GM18951 (cell line): ENCODE data around the gene SF3A2.

Experiments used
- POLR2A ChIP-seq: IDR thresholded peaks from 4 replicates; pipeline ENCODE4 v1.6.1; 2011; ENCODE audit warnings: mild to moderate bottlenecking; ENCODE audit not compliant: insufficient read length, insufficient read depth; ENCODE audit errors: extremely low read depth
- in situ Hi-C: fragments of 300-500 bp; cut with MboI; formaldehyde crosslinking; loops from one replicate; pipeline ENCODE4 v1.12.0; 2022; ENCODE audit warnings: low sequenced_read_pairs, mixed read lengths, inconsistent platforms; ENCODE audit not compliant: unreplicated experiment

SF3A2 gene

DNA sequence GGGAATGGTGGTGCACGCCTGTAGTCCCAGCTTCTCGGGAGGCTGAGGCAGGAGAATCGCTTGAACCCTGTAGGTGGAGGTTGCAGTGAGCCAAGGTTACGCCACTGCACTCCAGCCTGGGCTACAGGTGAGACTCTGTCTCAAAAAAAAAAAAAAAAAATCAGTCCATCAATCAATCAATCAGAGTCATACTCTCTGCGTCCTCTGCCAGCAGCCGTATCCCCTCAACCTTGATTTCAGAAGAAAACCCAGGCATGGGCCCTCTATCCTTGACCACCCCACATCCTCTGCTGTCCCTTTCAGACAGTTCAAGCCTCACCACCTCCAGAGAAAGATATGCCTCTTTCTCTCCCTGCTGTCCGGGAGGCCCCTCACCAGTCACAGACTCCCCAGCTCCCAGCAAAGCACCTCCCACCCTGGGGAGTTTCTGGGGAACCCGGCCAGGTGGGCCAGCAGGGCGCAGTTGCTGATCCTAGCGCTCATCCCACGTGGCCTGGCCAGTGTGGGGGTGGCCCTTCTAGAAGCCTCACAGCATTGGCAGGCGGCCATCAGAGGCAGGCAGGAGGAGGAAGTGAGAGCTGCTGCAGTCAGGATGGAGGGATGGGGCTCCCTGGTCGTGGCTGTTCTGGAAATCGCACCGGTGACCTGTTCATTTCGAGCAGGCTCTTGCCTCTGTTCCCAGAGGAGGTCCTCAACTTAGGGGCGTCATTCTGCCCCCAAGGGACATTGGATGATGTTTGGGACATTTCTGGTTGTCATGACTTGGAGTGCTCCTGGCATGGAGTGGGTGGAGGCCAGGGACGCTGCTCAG lies 29.8 kb downstream of the SF3A2 start:
- peak; percentile 40 for TF ChIP-seq POLR2A
- in situ Hi-C loops = no loop called here

DNA sequence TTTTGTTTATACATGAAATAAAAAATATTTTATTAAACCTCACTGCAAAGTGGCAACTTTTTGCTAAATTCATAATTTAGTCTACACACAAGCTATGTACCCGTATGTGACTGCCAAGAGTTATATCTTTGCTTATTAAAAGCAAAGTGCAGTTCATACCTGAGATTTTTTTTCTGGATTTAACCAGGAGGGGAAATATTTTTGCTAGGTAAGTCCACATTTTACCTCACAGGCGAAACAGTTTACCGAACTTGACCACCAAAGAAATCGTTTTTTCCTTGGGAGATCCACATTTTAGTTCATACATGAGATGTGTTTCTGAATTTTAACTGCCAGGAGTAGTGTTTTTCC lies 31.8 kb downstream of the SF3A2 start:
- no peak for TF ChIP-seq POLR2A
- in situ Hi-C loops = no loop called here

DNA sequence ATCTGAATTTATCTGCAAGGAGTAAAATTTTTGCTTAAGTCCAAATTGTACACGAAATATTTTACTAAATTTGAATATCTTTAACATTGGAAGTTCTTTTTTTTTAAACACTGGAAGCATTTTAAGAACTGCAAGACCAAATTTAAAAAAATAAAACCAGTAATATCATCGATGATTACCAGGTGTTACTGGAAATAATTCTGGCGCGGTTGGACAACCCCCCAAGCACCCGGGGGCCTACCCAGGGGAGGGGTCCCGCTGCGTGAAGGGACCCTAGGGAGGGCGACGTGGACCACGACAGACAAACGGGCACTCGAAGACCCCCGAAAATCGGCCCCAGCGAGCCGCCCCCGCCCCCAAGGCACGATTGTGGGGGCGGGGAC lies 32.2 kb downstream of the SF3A2 start:
- TF ChIP-seq POLR2A = no peak
- in situ Hi-C loops = no loop called here

DNA sequence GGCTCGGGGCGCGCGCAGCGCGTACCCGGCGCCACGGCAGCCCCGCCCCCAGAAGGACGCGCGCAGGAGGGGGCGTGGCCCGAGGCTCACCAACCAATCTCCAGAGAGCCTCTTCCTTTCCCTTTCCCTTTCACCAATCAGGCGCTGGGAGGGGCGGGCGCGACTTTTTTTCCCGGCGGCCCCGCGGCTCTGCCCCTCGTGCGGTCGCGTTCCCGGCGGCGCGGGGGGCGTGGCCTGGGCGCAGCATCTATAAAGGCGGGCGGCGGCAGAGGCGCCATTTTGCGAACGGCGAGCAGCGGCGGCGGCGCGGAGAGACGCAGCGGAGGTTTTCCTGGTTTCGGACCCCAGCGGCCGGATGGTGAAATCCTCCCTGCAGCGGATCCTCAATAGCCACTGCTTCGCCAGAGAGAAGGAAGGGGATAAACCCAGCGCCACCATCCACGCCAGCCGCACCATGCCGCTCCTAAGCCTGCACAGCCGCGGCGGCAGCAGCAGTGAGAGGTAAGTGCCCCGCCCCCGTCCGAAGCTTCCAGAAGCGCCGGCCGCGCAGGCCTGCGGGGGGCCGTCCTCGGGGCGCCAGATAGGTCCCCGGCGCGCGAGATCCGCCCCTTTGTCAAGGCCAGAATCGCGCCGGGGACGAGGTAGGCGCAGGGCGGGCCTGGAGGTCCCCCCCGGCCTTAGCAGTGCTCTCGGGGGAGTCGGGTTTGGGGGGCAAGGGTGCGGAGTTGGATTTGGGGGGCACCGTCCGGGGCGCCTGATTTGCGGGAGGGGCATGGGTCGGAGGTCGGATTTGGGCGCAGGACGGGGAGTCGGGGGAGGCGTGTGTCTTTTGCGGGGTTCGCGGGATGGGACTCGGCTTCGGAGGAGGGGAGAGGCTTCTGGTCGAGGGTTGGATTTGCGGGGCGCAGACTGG lies 32.9 kb downstream of the SF3A2 start:
- in situ Hi-C loops = no loop called here
- TF ChIP-seq POLR2A = peak; percentile 99

DNA sequence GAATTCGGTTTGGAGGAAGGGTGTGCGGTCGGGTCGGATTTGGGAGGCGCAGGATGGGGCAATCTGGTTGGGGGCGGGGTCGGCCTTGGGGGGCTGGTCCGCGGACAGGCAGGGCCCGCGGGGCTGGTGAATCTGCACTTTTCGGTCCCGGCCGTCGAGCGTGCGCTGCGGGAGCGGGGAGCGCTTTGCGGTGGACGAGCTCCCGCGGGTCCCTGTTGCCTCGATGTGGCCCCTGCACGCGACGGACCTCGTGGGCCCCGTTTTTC lies 33.5 kb downstream of the SF3A2 start:
- TF ChIP-seq POLR2A = no peak
- in situ Hi-C loops = no loop called here

DNA sequence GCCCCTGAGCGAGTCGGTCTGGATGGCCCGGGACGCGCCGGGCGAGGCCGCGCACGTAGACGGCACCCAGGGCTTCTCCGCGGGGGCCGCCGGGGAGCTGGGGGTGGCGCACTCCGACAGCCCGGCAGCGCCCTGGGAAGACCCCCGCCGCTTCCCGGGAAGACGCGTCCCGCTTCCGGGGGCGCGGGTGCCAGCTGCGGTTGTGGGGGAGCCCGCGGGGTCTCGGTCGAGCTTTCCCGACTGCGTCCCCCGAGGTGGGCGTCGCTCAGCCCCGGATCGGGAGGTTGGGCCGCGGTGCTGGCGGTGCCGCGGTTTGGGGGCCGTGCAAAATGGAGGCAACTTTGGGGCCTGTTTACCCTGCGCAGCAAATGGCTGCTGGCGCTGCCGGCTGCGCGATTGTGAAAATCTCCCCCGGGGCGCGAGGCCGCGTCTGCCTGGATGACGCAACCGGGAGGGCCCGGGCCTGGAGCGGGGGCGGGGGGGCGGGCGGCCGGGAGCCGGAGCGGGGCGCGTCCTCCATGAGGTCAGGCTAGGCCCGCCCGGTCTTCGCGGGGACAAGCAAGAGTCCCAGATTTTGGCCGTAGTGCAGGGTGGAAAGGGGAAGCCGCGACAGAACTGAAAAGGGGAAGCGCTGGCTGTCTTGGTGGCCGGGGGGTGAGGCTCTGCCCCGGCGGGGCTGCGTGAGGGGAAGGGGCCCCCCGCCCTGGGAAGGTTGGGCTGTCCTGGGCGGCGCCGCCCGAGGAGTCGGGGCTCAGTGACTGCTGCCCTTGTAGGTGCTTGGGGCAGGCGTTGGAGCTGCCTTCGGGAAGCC lies 34.0 kb downstream of the SF3A2 start:
- no peak for TF ChIP-seq POLR2A
- in situ Hi-C loops = no loop called here

DNA sequence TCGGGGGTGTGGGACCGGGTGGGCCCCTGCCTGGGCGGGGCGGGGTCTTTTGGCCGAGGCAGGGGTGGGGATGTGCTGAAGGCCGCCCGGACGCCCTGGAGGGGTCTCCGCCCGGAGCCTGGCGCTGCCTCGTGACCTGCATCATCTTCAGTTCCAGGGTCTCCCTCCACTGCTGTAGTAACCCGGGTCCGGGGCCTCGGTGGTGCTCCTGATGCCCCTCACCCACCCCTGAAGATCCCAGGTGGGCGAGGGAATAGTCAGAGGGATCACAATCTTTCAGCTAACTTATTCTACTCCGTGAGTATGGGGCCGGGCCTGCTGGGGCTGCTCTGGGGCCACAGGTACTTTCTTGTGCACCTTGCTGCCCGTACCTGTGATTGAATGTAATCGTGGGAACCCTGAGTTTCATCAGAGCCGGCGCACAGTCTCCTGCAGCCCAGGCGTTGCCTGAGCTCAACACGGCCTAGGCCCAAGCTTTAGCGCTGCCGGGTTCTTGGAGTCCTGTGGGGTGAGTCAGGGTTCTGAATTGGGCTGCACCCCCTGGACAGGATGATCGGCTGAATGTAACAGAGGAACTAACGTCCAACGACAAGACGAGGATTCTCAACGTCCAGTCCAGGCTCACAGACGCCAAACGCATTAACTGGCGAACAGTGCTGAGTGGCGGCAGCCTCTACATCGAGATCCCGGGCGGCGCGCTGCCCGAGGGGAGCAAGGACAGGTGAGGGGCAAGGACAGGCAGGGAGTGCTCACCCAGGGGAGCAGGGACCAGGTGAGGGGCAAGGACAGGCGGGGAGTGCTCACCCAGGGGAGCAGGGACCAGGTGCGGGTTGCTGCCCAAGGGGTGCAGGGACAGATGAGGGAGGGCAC lies 34.8 kb downstream of the SF3A2 start:
- TF ChIP-seq POLR2A = no peak
- in situ Hi-C loops = no loop called here

DNA sequence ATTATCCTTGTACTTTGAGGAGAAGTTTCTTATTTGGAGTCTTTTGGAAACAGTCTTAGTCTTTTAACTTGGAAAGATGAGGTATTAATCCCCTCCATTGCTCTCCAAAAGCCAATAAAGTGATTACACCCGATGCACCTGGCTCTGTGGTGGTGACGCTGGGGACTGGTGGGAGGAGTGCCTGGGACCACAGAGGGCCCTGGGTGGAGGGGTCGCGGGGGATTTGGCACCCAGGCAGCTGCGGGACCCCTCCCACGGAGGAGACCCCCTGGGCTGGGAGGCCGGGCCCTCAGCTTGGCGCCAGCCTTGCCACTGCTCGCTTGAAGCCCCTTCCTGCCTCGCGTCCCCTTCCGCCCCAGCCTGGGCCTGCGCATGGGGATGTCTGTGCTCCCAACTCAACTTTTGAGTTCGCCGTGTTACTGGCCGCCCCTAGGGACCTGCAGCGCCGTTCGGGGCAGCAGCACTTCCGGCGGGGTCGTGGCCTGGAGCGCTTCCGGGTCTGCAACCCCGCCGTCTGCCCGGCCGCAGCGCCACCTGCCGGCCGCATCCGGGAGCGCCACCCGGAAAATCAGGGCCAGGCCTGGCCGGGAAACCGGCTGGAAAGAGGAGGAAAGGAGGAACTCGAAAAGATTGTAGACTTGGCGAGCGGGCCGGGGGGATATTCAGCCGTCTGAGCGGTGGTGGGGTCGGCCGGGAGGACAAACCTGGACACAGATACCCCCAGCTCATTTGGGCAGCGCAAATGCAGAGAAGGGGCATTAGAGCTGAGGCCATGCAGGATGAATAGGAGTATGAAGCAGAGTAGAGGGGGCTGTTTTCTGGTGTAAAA lies 36.9 kb downstream of the SF3A2 start:
- in situ Hi-C loops = no loop called here
- TF ChIP-seq POLR2A = peak; percentile 53

DNA sequence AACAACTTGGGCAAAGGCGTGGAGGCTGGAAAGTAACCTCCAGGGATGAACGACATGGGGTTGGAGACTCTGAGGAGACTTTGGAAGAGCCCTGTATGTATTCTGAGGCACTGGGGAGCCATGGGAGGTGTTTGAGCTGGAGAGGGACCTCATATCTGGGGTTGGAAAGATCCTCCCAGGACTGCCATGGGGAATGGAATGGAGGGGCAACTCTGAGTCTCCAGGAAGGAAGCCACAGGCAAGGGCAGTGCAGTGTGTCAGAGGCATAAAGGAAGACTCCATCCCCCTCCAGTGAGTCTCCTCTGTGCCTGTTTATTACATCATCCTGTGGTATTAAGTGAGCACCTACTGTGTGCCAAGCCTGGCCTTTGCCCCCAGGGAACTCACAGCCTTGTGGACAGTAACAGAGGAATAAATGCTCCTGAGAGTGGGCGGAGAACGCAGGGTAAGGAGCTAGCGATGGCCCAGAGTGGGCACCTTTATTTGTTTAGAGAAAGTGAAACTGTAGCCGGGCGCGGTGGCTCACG lies 37.6 kb downstream of the SF3A2 start:
- in situ Hi-C loops = no loop called here
- TF ChIP-seq POLR2A = no peak

DNA sequence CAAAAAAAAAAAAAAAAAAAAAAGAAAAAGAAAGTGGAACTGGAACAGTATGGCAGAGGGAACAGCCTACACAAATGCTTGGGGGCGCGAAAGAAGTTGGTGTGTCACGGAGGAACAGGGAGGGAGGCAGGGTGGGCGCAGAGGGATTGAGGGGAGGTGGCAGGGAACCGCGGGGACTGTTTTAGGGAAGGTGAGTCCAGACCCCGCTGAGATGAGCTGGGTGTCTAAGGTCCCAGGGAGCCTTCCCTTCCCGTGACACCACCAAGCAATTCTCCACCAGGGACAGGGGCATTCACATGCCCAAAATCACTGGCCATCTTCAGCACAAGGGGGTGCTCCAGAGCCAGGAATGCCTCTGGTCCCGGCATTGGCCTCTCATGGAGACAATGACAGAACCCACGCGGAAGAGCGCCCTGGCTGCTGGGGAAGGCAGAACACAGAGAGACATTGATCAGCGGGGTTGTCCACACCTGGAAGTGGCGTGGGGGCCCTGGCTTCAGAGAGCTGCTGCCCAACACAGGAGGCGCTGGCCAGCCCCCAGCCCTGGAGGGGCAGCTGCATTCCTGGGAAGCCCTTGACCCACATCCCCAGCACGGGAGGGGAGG lies 38.4 kb downstream of the SF3A2 start:
- TF ChIP-seq POLR2A = no peak

More for the DNA sequence above, 38.4 kb downstream of the SF3A2 start:
- in situ Hi-C loops = loop anchor here (25.0 kb wide), 1 partner anchor 337 kb away; no protein-coding TSS in a partner anchor
